IPS DF 6.9 (cell line): ENCODE data around the gene PLCL2.

ENCODE experiments used
- DNase-seq: peaks from one replicate; pipeline ENCODE4 v3.0.0-alpha.2; 2013; ENCODE audit warnings: low read depth, low spot score
- H3K27ac ChIP-seq: one replicate; pipeline ENCODE4 v1.5.1; 2013; ENCODE audit warnings: low read length, control low read depth
- H3K27me3 ChIP-seq: 2 replicates; pipeline ENCODE4 v1.6.1; 2013; ENCODE audit warnings: mild to moderate bottlenecking, low read length; ENCODE audit not compliant: control insufficient read depth, insufficient read depth
- H3K36me3 ChIP-seq: 2 replicates; pipeline ENCODE4 v1.6.1; 2013; ENCODE audit warnings: low read length; ENCODE audit not compliant: control insufficient read depth, insufficient read depth
- H3K4me1 ChIP-seq: 2 replicates; pipeline ENCODE4 v1.6.1; 2013; ENCODE audit warnings: low read length; ENCODE audit not compliant: control insufficient read depth, insufficient read depth
- H3K4me3 ChIP-seq: 2 replicates; pipeline ENCODE4 v1.5.1; 2013; ENCODE audit warnings: mild to moderate bottlenecking, low read length
- H3K9me3 ChIP-seq: 2 replicates; pipeline ENCODE4 v1.6.1; 2013; ENCODE audit warnings: low read length, inconsistent platforms; ENCODE audit not compliant: control insufficient read depth, insufficient read depth
- WGBS: extraction: QIAGEN DNeasy Blood & Tissue Kit; methylation state at CpG from one replicate; pipeline ENCODE4 v1.1.7; 2013; ENCODE audit warnings: mixed read lengths, missing lambda C conversion rate; ENCODE audit not compliant: insufficient read length, insufficient coverage; 5-methylcytosine and 5-hydroxymethylcytosine counted together

PLCL2 gene

DNA sequence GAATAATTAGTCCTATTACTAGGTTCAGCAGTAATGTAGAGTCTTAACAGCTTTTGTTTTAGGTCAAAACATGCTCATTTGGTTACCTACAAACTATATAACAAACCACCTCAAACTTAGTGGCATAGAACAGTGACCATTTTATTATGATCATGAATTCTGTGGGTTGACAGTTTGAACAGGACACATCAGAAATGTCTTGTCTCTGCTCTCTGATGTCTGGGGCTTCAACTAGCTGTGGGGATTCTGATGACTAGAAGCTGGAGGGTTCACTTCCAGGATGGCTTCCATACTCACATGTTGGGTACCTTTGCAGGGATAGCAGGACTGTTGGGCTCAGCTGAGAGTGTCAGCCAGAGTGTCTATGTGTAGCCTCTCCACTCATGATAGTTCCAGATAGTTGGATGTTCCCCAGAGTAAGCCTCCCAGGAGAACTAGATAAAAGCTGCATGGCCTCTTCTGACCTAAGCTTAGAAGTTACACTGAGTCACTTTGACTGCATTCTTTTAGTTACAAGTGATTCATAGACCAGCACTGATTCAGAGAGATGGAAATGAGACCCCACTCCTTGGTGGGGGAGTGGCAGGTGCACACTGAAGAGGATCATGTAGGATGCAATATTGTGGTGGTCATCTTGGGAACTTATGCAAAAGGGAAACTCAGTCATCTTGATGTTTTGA, 32.6 kb downstream of the PLCL2 start:
- Histone ChIP-seq H3K4me1 (no peaks in the 10 kb centered on the region), H3K27ac (no peak overlapping the region), H3K4me3 (no peak overlapping the region), H3K36me3 (no peaks in the 10 kb centered on the region), H3K9me3 (no peaks in the 10 kb centered on the region), H3K27me3 (no peaks in the 10 kb centered on the region)
- no peak for DNase-seq

GRCh38 chr3:16917980-16918682, 33.4 kb downstream of the PLCL2 start:
- H3K27ac ChIP-seq, result no peak overlapping the region
- H3K36me3 ChIP-seq, result no peaks in the 10 kb centered on the region
- DNase-seq, result no peak
- H3K4me3 ChIP-seq, result no peak overlapping the region
- peaks cover 2% of the 10 kb centered on the region; the same call in 1 of the 2 replicates for H3K4me1 ChIP-seq
- no CpG with 5 or more reads among the region's 3 CpGs for WGBS
- no peaks in the 10 kb centered on the region for H3K27me3 ChIP-seq
- no peaks in the 10 kb centered on the region for H3K9me3 ChIP-seq

GRCh38 chr3:16918683-16919025, 33.9 kb downstream of the PLCL2 start:
- Histone ChIP-seq H3K27me3 (no peaks in the 10 kb centered on the region), H3K36me3 (no peaks in the 10 kb centered on the region), H3K4me1 (peaks cover 4% of the 10 kb centered on the region; the same call in 1 of the 2 replicates), H3K27ac (no peak overlapping the region), H3K9me3 (no peaks in the 10 kb centered on the region), H3K4me3 (no peak overlapping the region)
- DNase-seq, result no peak

- Histone ChIP-seq H3K27me3 (no peaks in the 10 kb centered on the region), H3K4me1 (peaks cover 4% of the 10 kb centered on the region; the same call in 1 of the 2 replicates), H3K9me3 (no peaks in the 10 kb centered on the region), H3K27ac (no peak overlapping the region), H3K4me3 (no peak overlapping the region), H3K36me3 (no peaks in the 10 kb centered on the region)
- WGBS, result no CpG with 5 or more reads among the region's 2 CpGs
- no peak for DNase-seq
Measured at GRCh38 chr3:16923112-16923511, 38.4 kb downstream of the PLCL2 start.

DNA sequence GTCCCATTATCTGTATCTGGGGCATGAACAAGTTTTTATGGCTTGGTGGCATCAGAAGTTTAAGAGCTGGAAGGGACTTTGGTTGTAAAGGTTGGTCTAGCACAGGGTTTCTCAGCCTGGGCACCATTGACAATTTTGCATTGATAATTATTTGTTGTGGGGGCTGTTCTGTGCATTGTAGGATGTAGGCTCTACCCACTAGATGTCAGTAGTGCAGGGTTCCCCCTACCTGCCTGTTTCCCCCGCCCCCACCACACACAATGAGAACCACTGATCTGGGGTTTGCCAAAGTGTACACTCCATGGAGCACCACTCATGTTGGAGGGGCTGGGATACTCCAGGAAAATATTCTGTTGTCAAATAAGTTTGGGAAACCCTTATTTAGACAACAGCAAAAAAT, 42.7 kb downstream of the PLCL2 start:
- Histone ChIP-seq H3K4me1 (peaks cover 4% of the 10 kb centered on the region; the same call in 1 of the 2 replicates), H3K36me3 (no peaks in the 10 kb centered on the region), H3K9me3 (no peaks in the 10 kb centered on the region), H3K27me3 (no peaks in the 10 kb centered on the region), H3K4me3 (no peak overlapping the region), H3K27ac (no peak overlapping the region)
- no peak for DNase-seq
- WGBS, result no CpG with 5 or more reads among the region's 1 CpG

- Histone ChIP-seq H3K27ac (no peak overlapping the region), H3K4me3 (no peak overlapping the region), H3K4me1 (no peaks in the 10 kb centered on the region), H3K27me3 (no peaks in the 10 kb centered on the region), H3K36me3 (no peaks in the 10 kb centered on the region), H3K9me3 (no peaks in the 10 kb centered on the region)
- DNase-seq, result no peak
- no CpG with 5 or more reads among the region's 8 CpGs for WGBS
Measured at GRCh38 chr3:16928386-16929132, 43.8 kb downstream of the PLCL2 start.

GRCh38 chr3:16929311-16929710, 44.6 kb downstream of the PLCL2 start:
- H3K27me3 ChIP-seq, result no peaks in the 10 kb centered on the region
- no peak for DNase-seq
- no peaks in the 10 kb centered on the region for H3K4me1 ChIP-seq
- H3K27ac ChIP-seq, result no peak overlapping the region
- WGBS, result no CpG with 5 or more reads among the region's 2 CpGs
- no peak overlapping the region for H3K4me3 ChIP-seq
- H3K36me3 ChIP-seq, result no peaks in the 10 kb centered on the region
- no peaks in the 10 kb centered on the region for H3K9me3 ChIP-seq

DNA sequence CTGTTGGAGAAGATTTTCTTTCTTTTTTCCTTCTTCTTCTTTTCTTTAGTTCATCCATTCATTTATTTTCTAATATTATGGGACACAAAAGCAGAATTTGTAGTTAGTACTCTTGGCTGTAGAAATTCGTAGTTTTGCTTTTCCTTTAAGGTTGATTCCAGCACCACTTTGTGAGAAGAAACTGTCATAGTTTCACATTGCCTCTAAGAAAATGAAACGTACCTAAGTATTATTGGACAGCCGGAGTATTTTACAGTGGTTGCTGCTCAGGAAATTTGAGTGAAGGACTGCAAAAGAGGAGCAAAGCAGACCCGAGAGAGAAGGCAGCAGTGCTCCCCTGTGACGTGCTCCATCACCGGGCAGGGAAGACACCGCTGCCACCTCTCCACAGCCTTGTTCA, 48.1 kb downstream of the PLCL2 start:
- no peak for DNase-seq
- no peak overlapping the region for H3K4me3 ChIP-seq
- H3K36me3 ChIP-seq, result no peaks in the 10 kb centered on the region
- H3K4me1 ChIP-seq, result no peaks in the 10 kb centered on the region
- H3K27me3 ChIP-seq, result no peaks in the 10 kb centered on the region
- no peak overlapping the region for H3K27ac ChIP-seq
- WGBS, result no CpG with 5 or more reads among the region's 7 CpGs
- no peaks in the 10 kb centered on the region for H3K9me3 ChIP-seq

- no peak for DNase-seq
- no peaks in the 10 kb centered on the region for H3K9me3 ChIP-seq
- no CpG with 5 or more reads among the region's 1 CpG for WGBS
- no peaks in the 10 kb centered on the region for H3K36me3 ChIP-seq
- H3K4me1 ChIP-seq, result no peaks in the 10 kb centered on the region; the same call in 1 of the 2 replicates
- H3K27me3 ChIP-seq, result no peaks in the 10 kb centered on the region
- no peak overlapping the region for H3K4me3 ChIP-seq
- H3K27ac ChIP-seq, result no peak overlapping the region
Measured at GRCh38 chr3:16935781-16936180, 51.0 kb downstream of the PLCL2 start.

GRCh38 chr3:16936233-16936632, 51.5 kb downstream of the PLCL2 start:
- Histone ChIP-seq H3K36me3 (no peaks in the 10 kb centered on the region), H3K9me3 (no peaks in the 10 kb centered on the region), H3K27me3 (no peaks in the 10 kb centered on the region), H3K4me1 (no peaks in the 10 kb centered on the region; the same call in 1 of the 2 replicates), H3K4me3 (no peak overlapping the region), H3K27ac (no peak overlapping the region)
- WGBS, result no CpG with 5 or more reads among the region's 2 CpGs
- DNase-seq, result no peak
